Esophagus squamous epithelium (tissue), 5 donors: ENCODE results near the gene CNTRL. TPM values are rescaled to one million over a fixed set of nuclear protein-coding genes. Genes with fewer than 3 reads are reported as not detected.

ENCODE experiments used
- DNase-seq: peaks from one replicate; lab custom pipeline; 2025; lab: John Stamatoyannopoulos, UW
- H3K27ac ChIP-seq, 4 donors: fragments of 200-600 bp; sonication (generic); one replicate each; pipeline ENCODE4 v1.5.1; 2016 to 2019; ENCODE audit warnings: mild to moderate bottlenecking in 1 of 4
- H3K27me3 ChIP-seq, 4 donors: fragments of 200-600 bp; sonication (generic); 1 replicate in 3 of 4; 2 replicates in 1 of 4; pipeline versions ENCODE4 v1.5.1 to v1.6.0; 2017 to 2021; ENCODE audit warnings: antibody characterized with exemption in 1 of 4
- H3K36me3 ChIP-seq, 3 donors: fragments of 200-600 bp; sonication (generic); one replicate each; pipeline ENCODE4 v1.5.1; 2016 to 2019
- H3K4me1 ChIP-seq, 3 donors: fragments of 200-600 bp; sonication (generic); one replicate each; pipeline ENCODE4 v1.5.1; 2017 to 2019
- H3K4me3 ChIP-seq, 4 donors: fragments of 200-600 bp; sonication (generic); 1 replicate in 3 of 4; 2 replicates in 1 of 4; pipeline ENCODE4 v1.5.1; 2016 to 2019; ENCODE audit warnings: mild to moderate bottlenecking in 2 of 4, moderate library complexity in 1 of 4
- H3K9me3 ChIP-seq, 3 donors: fragments of 200-600 bp; sonication (generic); one replicate each; pipeline ENCODE4 v1.5.1; 2016 to 2019
- CTCF ChIP-seq, 6 experiments: fragments of 450-650 bp in 4 of 6; fragments of 200-600 bp in 2 of 6; sonication (generic) in 2 of 6; IDR thresholded peaks; one replicate each; pipeline ENCODE4 v1.5.1; 2016 to 2019; ENCODE audit warnings: antibody characterized with exemption in 6 of 6, mild to moderate bottlenecking in 4 of 6, moderate library complexity in 4 of 6
- POLR2A ChIP-seq, 4 donors: fragments of 450-650 bp; IDR thresholded peaks; one replicate each; pipeline ENCODE4 v1.6.1; 2017; ENCODE audit warnings: antibody characterized with exemption in 4 of 4, mild to moderate bottlenecking in 4 of 4, moderate library complexity in 3 of 4
- WGBS, 2 donors: methylation state at CpG; one replicate each; pipeline ENCODE4 v1.1.5; 2018; 5-methylcytosine and 5-hydroxymethylcytosine counted together
- intact Hi-C: fragments of 100-400 bp; cut with DNase I; formaldehyde crosslinking; loops from one replicate; pipeline ENCODE4 v1.15.0; 2022
- total RNA-seq, 4 donors: library from RNA; depleted of rRNA; stranded (reverse); fragments of >200 nt; gene quantifications; one replicate each; pipeline ENCODE4 v1.1.0, GENCODE V29; 2016
- donor health status: DM: yes; HTN: yes; CAD: no.

The CNTRL gene
- total RNA-seq, 4 donors from 2014 or later, result 7.2 to 15.3 (median 8.0) TPM

- H3K4me3 ChIP-seq, result no peak overlapping the region
- TF ChIP-seq CTCF (IDR thresholded peaks at IDR 0.05), result no peak
- no peak for TF ChIP-seq POLR2A (IDR thresholded peaks at IDR 0.05)
- no peaks in the 10 kb centered on the region for H3K27me3 ChIP-seq
- H3K27ac ChIP-seq, result no peak overlapping the region
- 27 to 41% methylated on average over 1 of the region's 1 CpG for WGBS, 2 donors
- no peak for DNase-seq
- H3K9me3 ChIP-seq, result no peaks in the 10 kb centered on the region
- peaks cover 0 to 7% (median 0%) of the 10 kb centered on the region in 3 donors for H3K36me3 ChIP-seq
- H3K4me1 ChIP-seq, result peaks cover 19 to 98% (median 55%) of the 10 kb centered on the region in 3 donors
- intact Hi-C loops, result no loop called here
Observed at GRCh38 chr9:121192518-121192917, 117.8 kb downstream of the CNTRL start.

GRCh38 chr9:121192959-121193640 is 118.3 kb downstream of the CNTRL start:
- 0 to 3% methylated on average over 1 of the region's 1 CpG for WGBS, 2 donors
- peaks cover 0 to 7% (median 0%) of the 10 kb centered on the region in 3 donors for H3K36me3 ChIP-seq
- peak overlapping the region in 1 of 4 donors; percentile 24 for H3K27ac ChIP-seq
- TF ChIP-seq CTCF (IDR thresholded peaks at IDR 0.05) (no peak), POLR2A (IDR thresholded peaks at IDR 0.05) (no peak)
- no peaks in the 10 kb centered on the region for H3K9me3 ChIP-seq
- H3K27me3 ChIP-seq, result no peaks in the 10 kb centered on the region
- DNase-seq, result no peak
- no peak overlapping the region for H3K4me3 ChIP-seq
- intact Hi-C loops, result no loop called here
- H3K4me1 ChIP-seq, result peaks cover 19 to 98% (median 49%) of the 10 kb centered on the region in 3 donors

GRCh38 chr9:121194730-121195129 is 120.0 kb downstream of the CNTRL start:
- Histone ChIP-seq H3K9me3 (no peaks in the 10 kb centered on the region), H3K27me3 (no peaks in the 10 kb centered on the region), H3K4me1 (peaks cover 33 to 99% (median 56%) of the 10 kb centered on the region in 3 donors), H3K36me3 (peaks cover 0 to 4% (median 0%) of the 10 kb centered on the region in 3 donors), H3K27ac (peak overlapping the region in 3 of 4 donors; percentile 69 to 76 (median 75)), H3K4me3 (no peak overlapping the region)
- no peak for TF ChIP-seq POLR2A (IDR thresholded peaks at IDR 0.05)
- TF ChIP-seq CTCF (IDR thresholded peaks at IDR 0.05), result no peak
- intact Hi-C loops, result no loop called here
- DNase-seq, result no peak
- WGBS, 2 donors, result 3 to 14% methylated on average over 1 of the region's 1 CpG

- 22 to 33% methylated on average over 4 of the region's 4 CpGs for WGBS, 2 donors
- intact Hi-C loops, result no loop called here
- Histone ChIP-seq H3K4me3 (peak overlapping the region in 1 of 4 donors; percentile 16), H3K9me3 (no peaks in the 10 kb centered on the region), H3K27ac (peak overlapping the region in 3 of 4 donors; percentile 69 to 76 (median 75)), H3K27me3 (no peaks in the 10 kb centered on the region), H3K4me1 (peaks cover 33 to 95% (median 46%) of the 10 kb centered on the region in 3 donors), H3K36me3 (no peaks in the 10 kb centered on the region)
- DNase-seq, result no peak
- TF ChIP-seq CTCF (IDR thresholded peaks at IDR 0.05) (no peak), POLR2A (IDR thresholded peaks at IDR 0.05) (no peak)
Observed at GRCh38 chr9:121196389-121196788, 121.6 kb downstream of the CNTRL start.

- H3K9me3 ChIP-seq, result no peaks in the 10 kb centered on the region
- no peak overlapping the region for H3K4me3 ChIP-seq
- no peak for DNase-seq
- H3K36me3 ChIP-seq, result no peaks in the 10 kb centered on the region
- H3K27ac ChIP-seq, result peak overlapping the region in 1 of 4 donors; percentile 18
- 72 to 92% methylated on average over 1 of the region's 1 CpG for WGBS, 2 donors
- TF ChIP-seq POLR2A (IDR thresholded peaks at IDR 0.05) (no peak), CTCF (IDR thresholded peaks at IDR 0.05) (peak in 3 of 6 experiments; percentile 13 to 31 (median 23))
- intact Hi-C loops, result no loop called here
- H3K4me1 ChIP-seq, result peaks cover 33 to 89% (median 44%) of the 10 kb centered on the region in 3 donors
- no peaks in the 10 kb centered on the region for H3K27me3 ChIP-seq
Observed at GRCh38 chr9:121197132-121197531, 122.4 kb downstream of the CNTRL start.
